ENCODE measurements around the gene CLASP1. TPM values are rescaled to one million over a fixed set of nuclear protein-coding genes. Genes with fewer than 3 reads are reported as not detected.

The CLASP1 gene
- total RNA-seq, 6 experiments from 2014 or later = 19.7 to 32.4 (median 24.1) TPM

- H3K4me3 ChIP-seq = no peak overlapping the region
- intact Hi-C loops (cut with DNase I) = no loop called here
- no peaks in the 10 kb centered on the region for H3K27me3 ChIP-seq
- H3K27ac ChIP-seq = no peak overlapping the region
- peaks cover 0 to under 1% (median 0%) of the 10 kb centered on the region in 4 donors for H3K36me3 ChIP-seq
- ATAC-seq = no peak
- no peaks in the 10 kb centered on the region for H3K9me3 ChIP-seq
- no peak for DNase-seq
- no peak for TF ChIP-seq POLR2A (IDR thresholded peaks at IDR 0.05)
- no peak for TF ChIP-seq CTCF (IDR thresholded peaks at IDR 0.05)
- 100% methylated on average over 1 of the region's 1 CpG for WGBS (ENCODE audit: insufficient coverage, low coverage, low lambda C conversion rate, missing lambda C conversion rate)
- peaks cover 0 to 19% (median 0%) of the 10 kb centered on the region in 4 donors for H3K4me1 ChIP-seq
Observed at GRCh38 chr2:121415727-121416126, 233.5 kb downstream of the CLASP1 start.

- Histone ChIP-seq H3K4me3 (no peak overlapping the region), H3K36me3 (peaks cover 0 to 19% (median 4%) of the 10 kb centered on the region in 4 donors), H3K4me1 (peaks cover 0 to under 1% (median 0%) of the 10 kb centered on the region in 4 donors), H3K9me3 (no peaks in the 10 kb centered on the region), H3K27ac (no peak overlapping the region), H3K27me3 (no peaks in the 10 kb centered on the region)
- WGBS (ENCODE audit: insufficient coverage, low coverage, low lambda C conversion rate, missing lambda C conversion rate) = 65% methylated on average over 1 of the region's 1 CpG
- intact Hi-C loops (cut with DNase I) = no loop called here
- DNase-seq = no peak
- no peak for ATAC-seq
- TF ChIP-seq CTCF (IDR thresholded peaks at IDR 0.05) (no peak), POLR2A (IDR thresholded peaks at IDR 0.05) (no peak)
Observed at GRCh38 chr2:121412349-121412748, 236.9 kb downstream of the CLASP1 start.

- ATAC-seq = no peak
- Histone ChIP-seq H3K27me3 (no peaks in the 10 kb centered on the region), H3K9me3 (no peaks in the 10 kb centered on the region), H3K27ac (no peak overlapping the region), H3K4me3 (no peak overlapping the region), H3K4me1 (no peaks in the 10 kb centered on the region), H3K36me3 (peaks cover 0 to 30% (median 10%) of the 10 kb centered on the region in 4 donors)
- TF ChIP-seq POLR2A (IDR thresholded peaks at IDR 0.05) (no peak), CTCF (IDR thresholded peaks at IDR 0.05) (no peak)
- intact Hi-C loops (cut with DNase I) = loop anchor here in 1 of 2 donors (10.0 kb wide), 1 partner anchor 315 kb away; no protein-coding TSS in a partner anchor
- DNase-seq = no peak
Observed at GRCh38 chr2:121409966-121410365, 239.3 kb downstream of the CLASP1 start.

- intact Hi-C loops (cut with DNase I) = loop anchor here in 1 of 2 donors (10.0 kb wide), 1 partner anchor 315 kb away; no protein-coding TSS in a partner anchor
- Histone ChIP-seq H3K36me3 (peaks cover 0 to 34% (median 11%) of the 10 kb centered on the region in 4 donors), H3K27me3 (no peaks in the 10 kb centered on the region), H3K9me3 (no peaks in the 10 kb centered on the region), H3K4me1 (no peaks in the 10 kb centered on the region), H3K27ac (no peak overlapping the region), H3K4me3 (no peak overlapping the region)
- TF ChIP-seq CTCF (IDR thresholded peaks at IDR 0.05) (no peak), POLR2A (IDR thresholded peaks at IDR 0.05) (no peak)
- no peak for ATAC-seq
- DNase-seq = no peak
- WGBS (ENCODE audit: insufficient coverage, low coverage, low lambda C conversion rate, missing lambda C conversion rate) = 100% methylated on average over 2 of the region's 2 CpGs
Observed at GRCh38 chr2:121409388-121409787, 239.9 kb downstream of the CLASP1 start.

- Histone ChIP-seq H3K4me1 (no peaks in the 10 kb centered on the region), H3K27me3 (no peaks in the 10 kb centered on the region), H3K36me3 (peaks cover 0 to 41% (median 11%) of the 10 kb centered on the region in 4 donors), H3K4me3 (no peak overlapping the region), H3K9me3 (no peaks in the 10 kb centered on the region), H3K27ac (no peak overlapping the region)
- DNase-seq (no peak), ATAC-seq (no peak)
- 82% methylated on average over 3 of the region's 3 CpGs for WGBS (ENCODE audit: insufficient coverage, low coverage, low lambda C conversion rate, missing lambda C conversion rate)
- intact Hi-C loops (cut with DNase I) = loop anchor here in 1 of 2 donors (10.0 kb wide), 1 partner anchor 316 kb away; no protein-coding TSS in a partner anchor
- no peak for TF ChIP-seq POLR2A (IDR thresholded peaks at IDR 0.05)
- no peak for TF ChIP-seq CTCF (IDR thresholded peaks at IDR 0.05)
Observed at GRCh38 chr2:121408641-121409040, 240.6 kb downstream of the CLASP1 start.
